ENCODE measurements around the gene CAMTA1.

DNA sequence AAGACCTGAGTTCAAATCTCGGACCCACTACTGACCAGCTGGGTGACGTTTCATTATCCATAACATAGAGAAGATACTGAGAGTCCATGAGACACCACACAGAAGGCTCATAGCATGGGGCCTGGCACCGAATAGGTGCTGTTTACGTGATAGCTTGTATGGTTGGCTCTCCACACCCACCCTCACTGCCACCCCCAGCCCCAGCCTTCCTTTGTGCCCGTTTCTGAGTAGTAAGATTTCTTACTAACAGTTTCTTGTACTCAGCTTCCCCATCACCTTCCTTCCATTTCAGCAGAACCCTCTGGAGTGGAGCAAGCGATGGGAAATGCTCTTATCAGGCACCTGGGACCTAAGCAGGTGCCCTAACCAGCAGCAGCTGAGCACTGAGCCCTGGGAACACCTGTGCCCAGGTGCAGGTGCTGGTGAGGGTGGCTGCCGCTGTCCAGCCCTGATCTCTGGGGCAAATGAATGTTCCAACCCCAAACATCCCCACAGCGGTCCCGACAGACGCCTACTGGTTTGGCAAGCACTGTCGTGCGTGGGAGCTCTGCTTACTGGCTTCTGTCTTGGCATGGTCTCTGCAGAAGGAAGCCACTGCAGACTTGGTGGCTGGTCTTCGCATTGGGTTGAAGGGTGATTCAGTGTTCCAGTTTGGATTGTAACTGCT lies 225.4 kb downstream of the CAMTA1 start:
- TF ChIP-seq, protein P1, sequence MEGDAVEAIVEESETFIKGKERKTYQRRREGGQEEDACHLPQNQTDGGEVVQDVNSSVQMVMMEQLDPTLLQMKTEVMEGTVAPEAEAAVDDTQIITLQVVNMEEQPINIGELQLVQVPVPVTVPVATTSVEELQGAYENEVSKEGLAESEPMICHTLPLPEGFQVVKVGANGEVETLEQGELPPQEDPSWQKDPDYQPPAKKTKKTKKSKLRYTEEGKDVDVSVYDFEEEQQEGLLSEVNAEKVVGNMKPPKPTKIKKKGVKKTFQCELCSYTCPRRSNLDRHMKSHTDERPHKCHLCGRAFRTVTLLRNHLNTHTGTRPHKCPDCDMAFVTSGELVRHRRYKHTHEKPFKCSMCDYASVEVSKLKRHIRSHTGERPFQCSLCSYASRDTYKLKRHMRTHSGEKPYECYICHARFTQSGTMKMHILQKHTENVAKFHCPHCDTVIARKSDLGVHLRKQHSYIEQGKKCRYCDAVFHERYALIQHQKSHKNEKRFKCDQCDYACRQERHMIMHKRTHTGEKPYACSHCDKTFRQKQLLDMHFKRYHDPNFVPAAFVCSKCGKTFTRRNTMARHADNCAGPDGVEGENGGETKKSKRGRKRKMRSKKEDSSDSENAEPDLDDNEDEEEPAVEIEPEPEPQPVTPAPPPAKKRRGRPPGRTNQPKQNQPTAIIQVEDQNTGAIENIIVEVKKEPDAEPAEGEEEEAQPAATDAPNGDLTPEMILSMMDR (conservative IDR thresholded peaks at IDR 0.05; ENCODE audit: low read depth, low read length): no peak
- no peak for TF ChIP-seq EZH2 (IDR thresholded peaks at IDR 0.05; ENCODE audit: borderline replicate concordance, low read depth, low read length, poor library complexity, severe bottlenecking)

Data from A673 (cell line).